ENCODE measurements around the gene FOXO1. TPM values are rescaled to one million over a fixed set of nuclear protein-coding genes. Genes with fewer than 3 reads are reported as not detected.

The FOXO1 gene
- total and polyA plus RNA-seq, 2 experiments from 2014 or later: 32.4 to 68.0 TPM

- Histone ChIP-seq H3K36me3 (ENCODE audit: insufficient read depth) (no peaks in the 10 kb centered on the region), H3K4me2 (no peak overlapping the region)
- ATAC-seq: no peak
Measured at GRCh38 chr13:40697711-40698110, 31.3 kb upstream of the FOXO1 start.

GRCh38 chr13:40694426-40694825, 28.0 kb upstream of the FOXO1 start:
- H3K79me2 ChIP-seq (replicated peaks; ENCODE audit: insufficient read depth): no peaks in the 10 kb centered on the region
- H3K4me3 ChIP-seq: no peak overlapping the region
- TF ChIP-seq CTCF (conservative IDR thresholded peaks at IDR 0.05; ENCODE audit: low read depth in 2 of 2): no peak
- H3K36me3 ChIP-seq (ENCODE audit: insufficient read depth): no peaks in the 10 kb centered on the region
- no peak for ATAC-seq
- peaks cover 2% of the 10 kb centered on the region for H3K27me3 Mint-ChIP-seq (ENCODE audit: insufficient read depth, low read depth, poor library complexity)
- no peaks in the 10 kb centered on the region; the same call in 2 of the 3 replicates for H3K36me3 Mint-ChIP-seq (ENCODE audit: low read depth)
- peaks cover 2% of the 10 kb centered on the region; the same call in 1 of the 3 replicates for H3K9me3 Mint-ChIP-seq
- H3K4me2 ChIP-seq: no peak overlapping the region
- H3K4me3 Mint-ChIP-seq: no peak overlapping the region
- H3F3A ChIP-seq (replicated peaks; ENCODE audit: low read depth): no peaks in the 10 kb centered on the region
- H3K9me2 ChIP-seq (ENCODE audit: insufficient read depth): no peaks in the 10 kb centered on the region
- DNase-seq (ENCODE audit: low spot score): no peak
- no peak overlapping the region for H3K27ac ChIP-seq (ENCODE audit: low read depth)
- peaks cover 10% of the 10 kb centered on the region for H3K4me1 ChIP-seq (ENCODE audit: insufficient read depth)
- H3K27ac Mint-ChIP-seq: no peak overlapping the region
- peaks cover 12% of the 10 kb centered on the region for H3K4me1 Mint-ChIP-seq
- no peaks in the 10 kb centered on the region for H4K20me1 ChIP-seq (replicated peaks; ENCODE audit: insufficient read depth)
- no peaks in the 10 kb centered on the region for H3K27me3 ChIP-seq (ENCODE audit: insufficient read depth)
- H2AFZ ChIP-seq: no peak overlapping the region

More at GRCh38 chr13:40697711-40698110, 31.3 kb upstream of the FOXO1 start:
- Histone ChIP-seq H3K4me1 (ENCODE audit: insufficient read depth) (peaks cover 10% of the 10 kb centered on the region), H3K9me2 (ENCODE audit: insufficient read depth) (no peaks in the 10 kb centered on the region), H3F3A (replicated peaks; ENCODE audit: low read depth) (no peaks in the 10 kb centered on the region), H4K20me1 (replicated peaks; ENCODE audit: insufficient read depth) (no peaks in the 10 kb centered on the region), H2AFZ (no peak overlapping the region), H3K79me2 (replicated peaks; ENCODE audit: insufficient read depth) (no peaks in the 10 kb centered on the region), H3K4me3 (no peak overlapping the region), H3K27ac (ENCODE audit: low read depth) (no peak overlapping the region), H3K27me3 (ENCODE audit: insufficient read depth) (no peaks in the 10 kb centered on the region)
- Mint-ChIP-seq H3K27me3 (ENCODE audit: insufficient read depth, low read depth, poor library complexity) (peaks cover 2% of the 10 kb centered on the region), H3K4me3 (no peak overlapping the region), H3K9me3 (peaks cover 2% of the 10 kb centered on the region; the same call in 1 of the 3 replicates), H3K27ac (no peak overlapping the region), H3K36me3 (ENCODE audit: low read depth) (no peaks in the 10 kb centered on the region; the same call in 2 of the 3 replicates), H3K4me1 (peaks cover 12% of the 10 kb centered on the region)
- TF ChIP-seq EZH2 (IDR thresholded peaks at IDR 0.05; ENCODE audit: low read depth, unreplicated experiment): no peak
- DNase-seq (ENCODE audit: low spot score): no peak

- no peak overlapping the region for H3K4me2 ChIP-seq
- no peak overlapping the region for H3K27ac Mint-ChIP-seq
- no peak overlapping the region for H3K4me3 Mint-ChIP-seq
- ATAC-seq (no peak), DNase-seq (ENCODE audit: low spot score) (no peak)
- H2AFZ ChIP-seq: no peak overlapping the region
- no peaks in the 10 kb centered on the region for H3K27me3 Mint-ChIP-seq (ENCODE audit: insufficient read depth, low read depth, poor library complexity)
- H3F3A ChIP-seq (replicated peaks; ENCODE audit: low read depth): no peaks in the 10 kb centered on the region
- peaks cover 3% of the 10 kb centered on the region; the same call in 2 of the 3 replicates for H3K4me1 Mint-ChIP-seq
- no peaks in the 10 kb centered on the region for H3K9me2 ChIP-seq (ENCODE audit: insufficient read depth)
- H4K20me1 ChIP-seq (replicated peaks; ENCODE audit: insufficient read depth): no peaks in the 10 kb centered on the region
- H3K79me2 ChIP-seq (replicated peaks; ENCODE audit: insufficient read depth): no peaks in the 10 kb centered on the region
- no peaks in the 10 kb centered on the region for H3K36me3 ChIP-seq (ENCODE audit: insufficient read depth)
- H3K9me3 Mint-ChIP-seq: peaks cover 2% of the 10 kb centered on the region; the same call in 1 of the 3 replicates
- H3K36me3 Mint-ChIP-seq (ENCODE audit: low read depth): no peaks in the 10 kb centered on the region; the same call in 2 of the 3 replicates
- peaks cover 2% of the 10 kb centered on the region for H3K4me1 ChIP-seq (ENCODE audit: insufficient read depth)
- no peak overlapping the region for H3K4me3 ChIP-seq
- no peaks in the 10 kb centered on the region for H3K27me3 ChIP-seq (ENCODE audit: insufficient read depth)
- H3K27ac ChIP-seq (ENCODE audit: low read depth): no peak overlapping the region
- no peak for TF ChIP-seq CTCF (conservative IDR thresholded peaks at IDR 0.05; ENCODE audit: low read depth in 2 of 2)
- no peak for TF ChIP-seq POLR2AphosphoS5 (IDR thresholded peaks at IDR 0.05; ENCODE audit: low read depth)
- no peak for TF ChIP-seq EZH2phosphoT487 (IDR thresholded peaks at IDR 0.05; ENCODE audit: unreplicated experiment)
- TF ChIP-seq ZNF462 (CRISPR knock-in tag; IDR thresholded peaks at IDR 0.05): no peak
- no peak for TF ChIP-seq NANOG (IDR thresholded peaks at IDR 0.05; ENCODE audit: borderline replicate concordance)
Measured at GRCh38 chr13:40692946-40693345, 26.5 kb upstream of the FOXO1 start.
